Measurements from ENCODE around the gene AVP.
"Not testable (repeated sequence)": the region's sequence is repeated elsewhere in the genome, so short reads cannot be mapped to it uniquely, and the experiment has no call there.

GRCh38 chr20:3124163-3124562, 39.6 kb upstream of the AVP start:
- not testable (repeated sequence) for TF ChIP-seq CTCF (conservative IDR thresholded peaks at IDR 0.05; ENCODE audit: low read length); EZH2phosphoT487 (IDR thresholded peaks at IDR 0.05; ENCODE audit: borderline replicate concordance, low read depth, low read length)

All from OCI-LY7 (cell line).